GM18873 (cell line): Measurements from ENCODE around the gene LDLRAD4.
"Not testable (repeated sequence)": the region's sequence is repeated elsewhere in the genome, so short reads cannot be mapped to it uniquely, and the experiment has no call there.

ENCODE experiments used
- ATAC-seq: cut with Tn5 transposase; IDR thresholded peaks from one replicate; pipeline ENCODE4 v1.9.1; 2021; ENCODE audit warnings: mild to moderate bottlenecking, moderate library complexity, moderate number of reproducible peaks; ENCODE audit not compliant: unreplicated experiment, low FRiP score

Gene LDLRAD4

GRCh38 chr18:13661051-13661778, 442.7 kb downstream of the LDLRAD4 start:
- no peak for ATAC-seq

DNA sequence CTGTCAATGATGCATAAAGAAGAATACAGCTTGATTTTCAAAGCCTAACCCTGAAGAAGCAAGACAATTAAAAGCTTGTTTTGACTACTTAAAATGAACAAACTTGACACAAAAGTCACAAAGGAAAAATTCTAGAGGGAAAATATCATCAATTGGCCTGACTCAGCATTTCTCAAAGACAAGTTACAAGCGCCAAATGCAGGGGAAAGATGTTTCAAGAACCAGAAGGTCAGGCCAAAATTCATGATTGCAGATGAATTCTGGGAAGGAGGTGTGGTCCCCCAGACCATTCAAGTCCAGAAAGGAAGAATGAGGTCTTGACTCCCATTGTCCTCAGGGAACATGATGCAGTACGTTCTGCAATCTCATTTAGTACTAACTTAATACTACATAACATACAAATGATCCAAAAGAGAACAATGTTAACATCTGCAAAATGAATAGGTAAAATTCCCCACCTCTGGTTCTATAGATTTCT, 443.3 kb downstream of the LDLRAD4 start:
- no peak for ATAC-seq

DNA sequence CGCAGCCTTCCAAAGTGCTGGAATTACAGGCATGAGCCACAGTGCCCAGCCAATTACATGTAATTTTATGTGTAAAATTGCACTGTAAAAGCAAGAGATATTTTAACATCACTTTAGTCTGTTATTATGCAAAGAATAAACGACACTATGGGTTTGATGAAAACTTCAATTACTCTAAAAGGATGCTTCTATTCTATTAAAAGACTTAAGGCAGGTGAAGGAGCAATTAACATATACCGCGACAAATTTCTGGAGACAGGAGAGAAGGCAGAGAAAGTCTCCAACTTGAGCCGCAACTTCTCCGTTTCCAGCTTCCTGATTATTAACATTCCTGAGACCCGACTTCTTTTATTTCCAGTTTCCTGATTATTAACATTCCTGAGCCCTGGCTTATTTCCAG, 454.1 kb downstream of the LDLRAD4 start:
- no peak for ATAC-seq

DNA sequence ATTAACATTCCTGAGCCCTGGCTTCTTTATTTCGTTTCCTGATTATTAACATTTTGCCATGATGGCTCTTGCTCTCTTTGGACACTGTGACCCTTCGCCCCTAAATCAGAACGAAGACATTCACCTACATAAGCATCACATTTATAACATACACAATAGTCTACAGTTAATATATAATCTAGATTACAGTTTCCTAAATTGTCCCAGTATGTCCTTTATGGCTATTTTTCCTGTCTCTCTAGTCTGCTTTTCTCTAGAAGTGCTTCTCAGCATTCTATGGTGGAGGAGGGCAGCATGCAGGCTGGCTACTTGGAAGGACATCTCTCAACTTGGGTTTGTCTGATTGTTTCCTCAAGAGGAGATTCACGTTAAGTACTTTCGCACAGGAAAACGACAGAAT, 457.9 kb downstream of the LDLRAD4 start:
- ATAC-seq = no peak

- not testable (repeated sequence) for ATAC-seq
These were observed 458.8 kb downstream of the LDLRAD4 start for GRCh38 chr18:13677350-13677749.

DNA sequence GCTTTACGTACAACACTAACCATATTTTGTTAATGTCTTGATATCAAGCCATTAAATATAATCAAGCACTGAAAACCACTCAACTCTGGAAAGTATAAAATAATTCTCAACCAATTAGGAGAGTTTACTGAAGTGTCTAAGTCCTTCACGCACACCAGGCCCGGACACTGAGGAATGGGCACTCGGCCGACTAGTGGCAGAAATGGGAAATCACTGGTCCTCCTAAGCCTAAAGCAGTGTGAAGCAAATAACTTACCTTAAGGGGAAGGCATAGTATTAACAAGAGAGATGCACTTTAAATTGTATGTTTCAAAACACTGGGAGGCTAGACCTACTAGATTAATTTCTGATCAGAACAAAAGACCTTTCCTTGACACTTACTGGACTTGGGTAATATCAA, 462.1 kb downstream of the LDLRAD4 start:
- ATAC-seq = no peak

- no peak for ATAC-seq
These were observed 463.1 kb downstream of the LDLRAD4 start for GRCh38 chr18:13681701-13682100.

GRCh38 chr18:13684546-13684945, 466.0 kb downstream of the LDLRAD4 start:
- ATAC-seq = no peak

DNA sequence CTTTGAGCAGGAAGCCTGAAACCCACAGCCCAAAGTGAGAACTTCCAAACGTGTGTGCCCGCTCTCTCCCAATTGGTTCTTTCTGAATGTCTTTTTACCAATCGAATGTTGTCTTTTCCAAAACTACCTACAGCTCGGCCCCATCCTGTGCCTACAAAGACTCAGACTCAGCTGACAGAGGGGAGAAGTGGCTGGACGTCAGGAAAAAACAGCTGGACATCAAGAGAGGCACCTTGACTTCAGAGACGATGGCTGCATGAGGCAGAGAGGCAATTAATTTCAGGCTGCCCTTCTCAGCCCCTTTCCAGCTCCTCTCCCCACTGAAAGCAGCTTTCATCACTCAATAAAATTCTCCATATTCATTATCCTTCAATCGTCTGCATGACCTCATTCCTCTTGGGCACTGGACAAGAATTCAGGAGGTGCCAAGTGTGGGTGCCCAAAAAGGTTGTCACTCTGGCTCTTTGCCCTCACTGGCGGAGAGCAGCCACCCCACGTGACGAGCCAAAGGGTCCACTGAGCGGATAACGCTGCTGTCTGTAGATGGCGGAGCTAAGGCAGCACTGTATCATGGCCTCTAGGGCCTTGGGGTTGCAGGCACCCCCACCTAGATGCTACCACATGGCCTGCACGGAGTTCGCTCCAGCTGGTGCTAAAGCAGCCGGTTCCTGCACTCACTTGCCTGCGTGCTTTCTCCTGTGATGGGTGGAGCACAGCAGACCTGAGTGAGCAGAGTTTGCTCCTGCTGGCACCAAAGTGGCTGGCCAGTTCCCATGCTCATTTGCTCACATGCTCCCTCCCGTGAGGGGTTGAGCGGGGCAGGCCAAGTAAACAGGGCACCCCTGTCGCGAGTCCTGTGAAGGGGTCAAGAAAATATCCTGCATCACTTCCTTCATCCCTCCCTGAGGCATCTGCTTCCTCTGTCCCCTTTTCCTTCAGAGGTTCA, 469.9 kb downstream of the LDLRAD4 start:
- no peak for ATAC-seq

- not testable (repeated sequence) for ATAC-seq
These were observed 471.5 kb downstream of the LDLRAD4 start for GRCh38 chr18:13690060-13690459.

DNA sequence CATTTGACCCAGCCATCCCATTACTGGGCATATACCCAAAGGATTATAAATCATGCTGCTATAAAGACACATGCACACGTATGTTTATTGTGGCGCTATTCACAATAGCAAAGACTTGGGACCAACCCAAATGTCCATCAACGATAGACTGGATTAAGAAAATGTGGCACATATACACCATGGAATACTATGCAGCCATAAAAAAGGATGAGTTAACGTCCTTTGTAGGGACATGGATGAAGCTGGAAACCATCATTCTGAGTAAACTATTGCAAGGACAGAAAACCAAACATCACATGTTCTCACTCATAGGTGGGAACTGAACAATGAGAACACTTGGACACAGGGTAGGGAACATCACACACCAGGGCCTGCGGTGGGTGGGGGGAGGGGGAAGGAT, 476.8 kb downstream of the LDLRAD4 start:
- not testable (repeated sequence) for ATAC-seq

DNA sequence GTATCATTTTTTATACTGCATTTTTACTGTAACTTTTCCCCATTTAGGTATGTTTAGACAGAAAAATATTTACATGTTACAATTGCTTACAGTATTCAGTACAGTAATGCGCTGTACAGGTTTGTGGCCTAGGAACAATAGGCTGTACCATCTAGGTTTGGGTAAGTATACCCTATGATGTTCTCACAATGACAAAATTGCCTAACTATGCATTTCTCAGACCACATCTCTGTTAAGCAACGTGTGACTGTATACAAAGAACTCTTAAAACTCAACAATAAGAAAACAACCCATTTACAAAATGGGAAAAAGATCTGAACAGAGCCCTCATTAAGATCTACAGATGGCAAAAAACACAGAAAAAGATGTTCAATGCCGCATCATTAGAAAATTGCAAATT, 478.4 kb downstream of the LDLRAD4 start:
- ATAC-seq = no peak

DNA sequence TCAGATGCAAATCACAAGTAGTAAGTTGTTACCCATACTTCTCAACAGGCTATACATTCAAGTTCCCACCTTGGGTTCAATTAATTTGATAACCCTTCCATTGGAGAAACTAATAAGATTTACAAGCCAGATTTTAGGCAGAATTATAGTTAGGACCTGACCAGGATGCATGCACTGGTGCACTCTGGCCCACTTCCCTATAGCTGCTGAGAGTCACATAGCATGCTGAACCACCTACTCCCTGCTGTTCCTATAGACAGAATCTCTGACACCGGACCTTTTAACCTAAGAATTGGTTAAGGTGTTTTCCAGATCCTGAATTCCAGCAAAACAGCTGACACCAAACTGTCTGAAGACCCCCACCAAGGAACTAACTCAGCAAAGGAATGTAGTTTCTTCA, 481.6 kb downstream of the LDLRAD4 start:
- ATAC-seq = no peak
